Measurements from ENCODE around the gene C2CD4C. TPM values are rescaled to one million over a fixed set of nuclear protein-coding genes. Genes with fewer than 3 reads are reported as not detected.
"Not testable (repeated sequence)": the region's sequence is repeated elsewhere in the genome, so short reads cannot be mapped to it uniquely, and the experiment has no call there.

The C2CD4C gene
- polyA plus RNA-seq, 4 donors, result 0.27 to 3.1 (median 0.80) TPM; not detected in 1

GRCh38 chr19:423691-424466 lies 14.9 kb upstream of the C2CD4C start:
- H3K9me3 ChIP-seq (ENCODE audit: control insufficient read depth in 2 of 2, insufficient read depth in 1 of 2, low read depth in 1 of 2, low read length in 1 of 2), result no peaks in the 10 kb centered on the region
- no peak overlapping the region for H3K4me3 ChIP-seq (ENCODE audit: low read depth in 1 of 3, low read length in 3 of 3)
- DNase-seq, result no peak
- FAIRE-seq, result no peak
- no peak overlapping the region for H3K27ac ChIP-seq (ENCODE audit: low read depth in 1 of 3, low read length in 2 of 3)
- H3K27me3 ChIP-seq (ENCODE audit: control insufficient read depth in 3 of 3, insufficient read depth in 3 of 3, low read length in 3 of 3), result no peaks in the 10 kb centered on the region
- H3K36me3 ChIP-seq (ENCODE audit: control insufficient read depth in 3 of 3, insufficient read depth in 2 of 3, low read depth in 1 of 3, low read length in 3 of 3), result peaks cover 0 to 57% (median 0%) of the 10 kb centered on the region in 3 donors
- H3K4me1 ChIP-seq (ENCODE audit: control insufficient read depth in 3 of 3, insufficient read depth in 2 of 3, low read depth in 1 of 3, low read length in 2 of 3), result no peaks in the 10 kb centered on the region
- 88 to 93% (median 90%) methylated on average over 25 of the region's 25 CpGs for WGBS, 3 donors

GRCh38 chr19:422917-423226 lies 13.9 kb upstream of the C2CD4C start:
- 68 to 80% (median 79%) methylated on average over 5 to 8 of the region's 9 CpGs for WGBS, 3 donors
- H3K36me3 ChIP-seq (ENCODE audit: control insufficient read depth in 3 of 3, insufficient read depth in 2 of 3, low read depth in 1 of 3, low read length in 3 of 3), result peaks cover 0 to 58% (median 0%) of the 10 kb centered on the region in 3 donors
- not testable (repeated sequence) for H3K27me3 ChIP-seq (ENCODE audit: control insufficient read depth in 3 of 3, insufficient read depth in 3 of 3, low read length in 3 of 3); H3K27ac ChIP-seq (ENCODE audit: low read depth in 1 of 3, low read length in 2 of 3); H3K4me1 ChIP-seq (ENCODE audit: control insufficient read depth in 3 of 3, insufficient read depth in 2 of 3, low read depth in 1 of 3, low read length in 2 of 3); H3K9me3 ChIP-seq (ENCODE audit: control insufficient read depth in 2 of 2, insufficient read depth in 1 of 2, low read depth in 1 of 2, low read length in 1 of 2); FAIRE-seq; H3K4me3 ChIP-seq (ENCODE audit: low read depth in 1 of 3, low read length in 3 of 3); DNase-seq

- DNase-seq, result no peak
Measured at GRCh38 chr19:422213-422916, 13.4 kb upstream of the C2CD4C start.

GRCh38 chr19:419721-420515 lies 11.0 kb upstream of the C2CD4C start:
- Histone ChIP-seq H3K4me3 (ENCODE audit: low read depth in 1 of 3, low read length in 3 of 3) (no peak overlapping the region), H3K9me3 (ENCODE audit: control insufficient read depth in 2 of 2, insufficient read depth in 1 of 2, low read depth in 1 of 2, low read length in 1 of 2) (no peaks in the 10 kb centered on the region), H3K36me3 (ENCODE audit: control insufficient read depth in 3 of 3, insufficient read depth in 2 of 3, low read depth in 1 of 3, low read length in 3 of 3) (peaks cover 0 to 69% (median 0%) of the 10 kb centered on the region in 3 donors), H3K27me3 (ENCODE audit: control insufficient read depth in 3 of 3, insufficient read depth in 3 of 3, low read length in 3 of 3) (no peaks in the 10 kb centered on the region), H3K4me1 (ENCODE audit: control insufficient read depth in 3 of 3, insufficient read depth in 2 of 3, low read depth in 1 of 3, low read length in 2 of 3) (no peaks in the 10 kb centered on the region), H3K27ac (ENCODE audit: low read depth in 1 of 3, low read length in 2 of 3) (no peak overlapping the region)
- no peak for FAIRE-seq
- DNase-seq, result no peak
- 86 to 92% (median 90%) methylated on average over 31 of the region's 31 CpGs for WGBS, 3 donors

More at GRCh38 chr19:422213-422916, 13.4 kb upstream of the C2CD4C start:
- Histone ChIP-seq H3K4me1 (ENCODE audit: control insufficient read depth in 3 of 3, insufficient read depth in 2 of 3, low read depth in 1 of 3, low read length in 2 of 3) (no peaks in the 10 kb centered on the region), H3K27me3 (ENCODE audit: control insufficient read depth in 3 of 3, insufficient read depth in 3 of 3, low read length in 3 of 3) (no peaks in the 10 kb centered on the region), H3K9me3 (ENCODE audit: control insufficient read depth in 2 of 2, insufficient read depth in 1 of 2, low read depth in 1 of 2, low read length in 1 of 2) (no peaks in the 10 kb centered on the region), H3K36me3 (ENCODE audit: control insufficient read depth in 3 of 3, insufficient read depth in 2 of 3, low read depth in 1 of 3, low read length in 3 of 3) (peaks cover 0 to 60% (median 0%) of the 10 kb centered on the region in 3 donors), H3K4me3 (ENCODE audit: low read depth in 1 of 3, low read length in 3 of 3) (no peak overlapping the region), H3K27ac (ENCODE audit: low read depth in 1 of 3, low read length in 2 of 3) (no peak overlapping the region)
- 83 to 85% (median 84%) methylated on average over 40 of the region's 40 CpGs for WGBS, 3 donors
- no peak for FAIRE-seq

- peaks cover 0 to 61% (median 0%) of the 10 kb centered on the region in 3 donors for H3K36me3 ChIP-seq (ENCODE audit: control insufficient read depth in 3 of 3, insufficient read depth in 2 of 3, low read depth in 1 of 3, low read length in 3 of 3)
- DNase-seq (no peak), FAIRE-seq (no peak)
- H3K4me1 ChIP-seq (ENCODE audit: control insufficient read depth in 3 of 3, insufficient read depth in 2 of 3, low read depth in 1 of 3, low read length in 2 of 3), result no peaks in the 10 kb centered on the region
- WGBS, 3 donors, result 79 to 88% (median 86%) methylated on average over 51 of the region's 51 CpGs
- H3K4me3 ChIP-seq (ENCODE audit: low read depth in 1 of 3, low read length in 3 of 3), result no peak overlapping the region
- no peaks in the 10 kb centered on the region for H3K9me3 ChIP-seq (ENCODE audit: control insufficient read depth in 2 of 2, insufficient read depth in 1 of 2, low read depth in 1 of 2, low read length in 1 of 2)
- H3K27me3 ChIP-seq (ENCODE audit: control insufficient read depth in 3 of 3, insufficient read depth in 3 of 3, low read length in 3 of 3), result no peaks in the 10 kb centered on the region
- no peak overlapping the region for H3K27ac ChIP-seq (ENCODE audit: low read depth in 1 of 3, low read length in 2 of 3)
Measured at GRCh38 chr19:418761-419671, 10.1 kb upstream of the C2CD4C start.

- no peak for FAIRE-seq
- Histone ChIP-seq H3K27ac (ENCODE audit: low read depth in 1 of 3, low read length in 2 of 3) (no peak overlapping the region), H3K27me3 (ENCODE audit: control insufficient read depth in 3 of 3, insufficient read depth in 3 of 3, low read length in 3 of 3) (peaks cover 0 to 12% (median 2%) of the 10 kb centered on the region in 3 donors), H3K36me3 (ENCODE audit: control insufficient read depth in 3 of 3, insufficient read depth in 2 of 3, low read depth in 1 of 3, low read length in 3 of 3) (peaks cover 0 to 45% (median 0%) of the 10 kb centered on the region in 3 donors), H3K4me3 (ENCODE audit: low read depth in 1 of 3, low read length in 3 of 3) (no peak overlapping the region), H3K4me1 (ENCODE audit: control insufficient read depth in 3 of 3, insufficient read depth in 2 of 3, low read depth in 1 of 3, low read length in 2 of 3) (no peaks in the 10 kb centered on the region), H3K9me3 (ENCODE audit: control insufficient read depth in 2 of 2, insufficient read depth in 1 of 2, low read depth in 1 of 2, low read length in 1 of 2) (no peaks in the 10 kb centered on the region)
- DNase-seq, result no peak
- 81 to 86% (median 86%) methylated on average over 14 of the region's 14 CpGs for WGBS, 3 donors
Measured at GRCh38 chr19:416416-416815, 7.5 kb upstream of the C2CD4C start.

GRCh38 chr19:415292-415691 lies 6.3 kb upstream of the C2CD4C start:
- peaks cover 0 to 3% of the 10 kb centered on the region in 2 donors for H3K9me3 ChIP-seq (ENCODE audit: control insufficient read depth in 2 of 2, insufficient read depth in 1 of 2, low read depth in 1 of 2, low read length in 1 of 2)
- no peak overlapping the region for H3K4me3 ChIP-seq (ENCODE audit: low read depth in 1 of 3, low read length in 3 of 3)
- DNase-seq (no peak), FAIRE-seq (no peak)
- peaks cover 0 to 15% (median 5%) of the 10 kb centered on the region in 3 donors for H3K27me3 ChIP-seq (ENCODE audit: control insufficient read depth in 3 of 3, insufficient read depth in 3 of 3, low read length in 3 of 3)
- H3K36me3 ChIP-seq (ENCODE audit: control insufficient read depth in 3 of 3, insufficient read depth in 2 of 3, low read depth in 1 of 3, low read length in 3 of 3), result peaks cover 0 to 43% (median 0%) of the 10 kb centered on the region in 3 donors
- H3K4me1 ChIP-seq (ENCODE audit: control insufficient read depth in 3 of 3, insufficient read depth in 2 of 3, low read depth in 1 of 3, low read length in 2 of 3), result no peaks in the 10 kb centered on the region
- no peak overlapping the region for H3K27ac ChIP-seq (ENCODE audit: low read depth in 1 of 3, low read length in 2 of 3)
- WGBS, 3 donors, result 90 to 100% (median 91%) methylated on average over 1 of the region's 1 CpG
